Endothelial cell of umbilical vein (primary cell): Measurements from ENCODE around the gene SLC36A4.

Source experiments
- EZH2 ChIP-seq: IDR thresholded peaks from 2 replicates; pipeline ENCODE4 v1.6.1; 2012; ENCODE audit warnings: borderline replicate concordance, low read depth, mild to moderate bottlenecking, moderate library complexity, low read length, inconsistent platforms; ENCODE audit not compliant: severe bottlenecking
- TF ChIP-seq, protein P1 (sequence below), 2 donors: IDR thresholded peaks; 1 replicate in 1 of 2; 2 replicates in 1 of 2; pipeline ENCODE4 v1.5.1; 2011; ENCODE audit warnings: low read length in 2 of 2, mild to moderate bottlenecking in 2 of 2, moderate library complexity in 2 of 2, control low read depth in 1 of 2, inconsistent platforms in 1 of 2, low read depth in 1 of 2; ENCODE audit not compliant: insufficient read depth in 1 of 2; ENCODE audit errors: extremely low read depth in 1 of 2

DNA sequence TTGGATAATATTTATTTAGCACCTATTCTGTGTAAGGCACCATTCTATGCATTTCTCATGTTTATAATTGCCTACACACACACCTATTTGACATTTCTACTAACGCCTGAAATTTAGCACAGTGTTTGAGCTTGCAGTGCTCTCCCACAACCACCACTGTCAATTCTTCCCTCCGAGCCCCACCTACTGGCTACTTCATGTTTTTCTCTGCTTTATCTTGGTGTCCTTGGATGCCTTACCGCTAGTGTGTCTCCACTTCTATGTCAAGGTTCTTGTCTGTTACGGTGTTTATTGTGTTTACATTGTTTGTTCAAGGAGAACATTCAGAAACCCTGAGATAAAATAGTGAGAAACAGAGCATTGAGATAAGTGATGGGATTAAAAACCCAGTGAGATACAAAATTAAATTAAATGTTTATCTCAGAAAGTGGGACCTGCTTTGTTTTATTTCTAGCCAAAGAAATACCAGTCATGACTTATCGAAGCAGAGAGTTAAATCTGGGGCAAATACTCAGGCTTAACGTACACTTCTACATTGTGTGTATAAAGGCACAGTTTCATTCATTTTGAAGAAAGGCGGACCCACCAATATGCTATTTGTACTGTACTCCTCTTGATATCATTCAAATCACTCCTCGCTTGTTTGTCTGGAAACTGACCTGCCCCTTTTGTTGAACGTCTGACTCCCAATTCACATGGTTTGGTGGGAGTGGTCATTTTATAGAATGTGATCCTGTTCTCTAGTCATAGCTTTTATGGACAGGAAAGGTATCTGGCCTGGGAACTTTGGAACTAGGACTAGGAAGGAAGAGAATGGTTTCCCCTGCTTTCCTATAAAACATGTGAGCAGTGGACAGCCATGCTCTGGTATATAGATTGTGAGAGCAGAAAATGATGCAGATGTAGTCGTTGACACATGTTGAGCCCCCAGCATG is 39.2 kb upstream of the SLC36A4 start:
- TF ChIP-seq, protein P1, sequence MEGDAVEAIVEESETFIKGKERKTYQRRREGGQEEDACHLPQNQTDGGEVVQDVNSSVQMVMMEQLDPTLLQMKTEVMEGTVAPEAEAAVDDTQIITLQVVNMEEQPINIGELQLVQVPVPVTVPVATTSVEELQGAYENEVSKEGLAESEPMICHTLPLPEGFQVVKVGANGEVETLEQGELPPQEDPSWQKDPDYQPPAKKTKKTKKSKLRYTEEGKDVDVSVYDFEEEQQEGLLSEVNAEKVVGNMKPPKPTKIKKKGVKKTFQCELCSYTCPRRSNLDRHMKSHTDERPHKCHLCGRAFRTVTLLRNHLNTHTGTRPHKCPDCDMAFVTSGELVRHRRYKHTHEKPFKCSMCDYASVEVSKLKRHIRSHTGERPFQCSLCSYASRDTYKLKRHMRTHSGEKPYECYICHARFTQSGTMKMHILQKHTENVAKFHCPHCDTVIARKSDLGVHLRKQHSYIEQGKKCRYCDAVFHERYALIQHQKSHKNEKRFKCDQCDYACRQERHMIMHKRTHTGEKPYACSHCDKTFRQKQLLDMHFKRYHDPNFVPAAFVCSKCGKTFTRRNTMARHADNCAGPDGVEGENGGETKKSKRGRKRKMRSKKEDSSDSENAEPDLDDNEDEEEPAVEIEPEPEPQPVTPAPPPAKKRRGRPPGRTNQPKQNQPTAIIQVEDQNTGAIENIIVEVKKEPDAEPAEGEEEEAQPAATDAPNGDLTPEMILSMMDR (IDR thresholded peaks at IDR 0.05; ENCODE audit: extremely low read depth in 1 of 2, insufficient read depth in 1 of 2, low read depth in 1 of 2, low read length in 2 of 2) = peak; percentile 30 to 51
- no peak for TF ChIP-seq EZH2
